HEK293T (cell line): Measurements from ENCODE around the gene DLG2.
A peak's percentile ranks its signal among the peaks of the same experiment; 100 is the strongest.

ENCODE experiments used
- CTCF ChIA-PET: fragments of 350-600 bp; formaldehyde crosslinking; extraction: SDS; loops from one replicate; lab custom pipeline; 2021; ENCODE audit warnings: antibody characterized with exemption, inconsistent platforms; lab: Yijun Ruan, JAX
- POLR2A ChIA-PET: fragments of 350-600 bp; formaldehyde crosslinking; extraction: SDS; loops from one replicate; lab custom pipeline; 2020; ENCODE audit warnings: antibody characterized with exemption, inconsistent platforms; lab: Yijun Ruan, JAX
- DNase-seq: peaks from one replicate; pipeline ENCODE4 v3.0.0; 2012; ENCODE audit warnings: mixed read lengths; ENCODE audit errors: extremely low spot score
- ARNT ChIP-seq: fragments of 450-650 bp; IDR thresholded peaks from 2 replicates; pipeline ENCODE4 v1.6.1; 2017; ENCODE audit warnings: mild to moderate bottlenecking
- BHLHE40 ChIP-seq: fragments of 450-650 bp; IDR thresholded peaks from 2 replicates; pipeline ENCODE4 v1.6.1; 2016; ENCODE audit warnings: mild to moderate bottlenecking, moderate library complexity, borderline replicate concordance
- CTBP1 ChIP-seq: fragments of 450-650 bp; IDR thresholded peaks from 2 replicates; pipeline ENCODE4 v1.6.1; 2016; ENCODE audit warnings: borderline replicate concordance
- ELF4 ChIP-seq: fragments of 450-650 bp; IDR thresholded peaks from 2 replicates; pipeline ENCODE4 v1.6.1; 2017; ENCODE audit warnings: antibody characterized with exemption
- FOXA1 ChIP-seq: fragments of 450-650 bp; IDR thresholded peaks from 2 replicates; pipeline ENCODE4 v1.6.1; 2016; ENCODE audit warnings: mild to moderate bottlenecking
- FOXK2 ChIP-seq: fragments of 450-650 bp; IDR thresholded peaks from 2 replicates; pipeline ENCODE4 v1.6.1; 2016; ENCODE audit warnings: mild to moderate bottlenecking
- FOXM1 ChIP-seq: fragments of 450-650 bp; IDR thresholded peaks from 2 replicates; pipeline ENCODE4 v1.6.1; 2017; ENCODE audit warnings: mild to moderate bottlenecking, borderline replicate concordance
- HDGF ChIP-seq: fragments of 450-650 bp; IDR thresholded peaks from 2 replicates; pipeline ENCODE4 v1.6.1; 2017; ENCODE audit warnings: antibody characterized with exemption, borderline replicate concordance
- L3MBTL2 ChIP-seq: fragments of 450-650 bp; conservative IDR thresholded peaks from 2 replicates; pipeline ENCODE4 v1.6.1; 2016; ENCODE audit warnings: mild to moderate bottlenecking
- LEF1 ChIP-seq: fragments of 450-650 bp; IDR thresholded peaks from 2 replicates; pipeline ENCODE4 v1.6.1; 2017; ENCODE audit warnings: mild to moderate bottlenecking, borderline replicate concordance
- NFRKB ChIP-seq: fragments of 450-650 bp; IDR thresholded peaks from 2 replicates; pipeline ENCODE4 v1.6.1; 2016; ENCODE audit warnings: mild to moderate bottlenecking, moderate library complexity
- PKNOX1 ChIP-seq: fragments of 450-650 bp; IDR thresholded peaks from 2 replicates; pipeline ENCODE4 v1.6.1; 2016
- SP1 ChIP-seq: fragments of 450-650 bp; IDR thresholded peaks from 2 replicates; pipeline ENCODE4 v1.6.1; 2017
- SUZ12 ChIP-seq: fragments of 450-650 bp; IDR thresholded peaks from 2 replicates; pipeline ENCODE4 v1.6.1; 2016; ENCODE audit warnings: mild to moderate bottlenecking
- TARDBP ChIP-seq: fragments of 450-650 bp; IDR thresholded peaks from 2 replicates; pipeline ENCODE4 v1.6.1; 2016
- ZNF384 ChIP-seq: fragments of 450-650 bp; IDR thresholded peaks from 2 replicates; pipeline ENCODE4 v1.6.1; 2016

The DLG2 gene

GRCh38 chr11:83852775-83853442, 1774.2 kb downstream of the DLG2 start:
- TF ChIP-seq NFRKB = no peak
- TF ChIP-seq ARNT = no peak
- no peak for TF ChIP-seq ZNF384
- ChIA-PET CTCF (interaction anchor here (1.2 kb wide), 1 partner anchor 25 kb away, joined by 3 read pairs; no protein-coding TSS in a partner anchor), POLR2A (no interaction called here)
- no peak for DNase-seq

GRCh38 chr11:83852012-83852411, 1775.1 kb downstream of the DLG2 start:
- no peak for DNase-seq
- CTCF ChIA-PET = interaction anchor here (1.2 kb wide), 1 partner anchor 24 kb away, joined by 3 read pairs; no protein-coding TSS in a partner anchor
- TF ChIP-seq SP1 (no peak), SUZ12 (no peak), LEF1 (no peak), L3MBTL2 (no peak), FOXA1 (no peak), NFRKB (no peak), FOXK2 (no peak), ZNF384 (no peak), TARDBP (no peak), PKNOX1 (no peak), FOXM1 (no peak), ARNT (no peak), ELF4 (no peak)
- POLR2A ChIA-PET = no interaction called here

- ChIA-PET CTCF (no interaction called here), POLR2A (no interaction called here)
- no peak for DNase-seq
- TF ChIP-seq BHLHE40 (no peak), CTBP1 (no peak), FOXM1 (no peak), FOXK2 (no peak), ELF4 (no peak), SUZ12 (no peak), TARDBP (no peak), NFRKB (no peak), SP1 (no peak), HDGF (no peak), L3MBTL2 (no peak), LEF1 (no peak), ARNT (no peak), ZNF384 (no peak), FOXA1 (no peak)
These were observed 1779.6 kb downstream of the DLG2 start for GRCh38 chr11:83847467-83848034.

- CTCF ChIA-PET = no interaction called here
- no peak for TF ChIP-seq TARDBP
- TF ChIP-seq LEF1 = no peak
- POLR2A ChIA-PET = no interaction called here
- DNase-seq = no peak
These were observed 1781.3 kb downstream of the DLG2 start for GRCh38 chr11:83845797-83846196.

- no peak for DNase-seq
- TF ChIP-seq ZNF384 (no peak), BHLHE40 (no peak), L3MBTL2 (no peak), LEF1 (no peak), NFRKB (no peak), TARDBP (no peak), SP1 (no peak), ELF4 (no peak), CTBP1 (no peak)
- POLR2A ChIA-PET = no interaction called here
- CTCF ChIA-PET = no interaction called here
These were observed 1786.8 kb downstream of the DLG2 start for GRCh38 chr11:83840326-83840725.

GRCh38 chr11:83836883-83837654, 1790.1 kb downstream of the DLG2 start:
- TF ChIP-seq SP1 = no peak
- no peak for TF ChIP-seq CTBP1
- no peak for TF ChIP-seq BHLHE40
- ChIA-PET CTCF (interaction anchor here (0.6 to 2.0 kb wide), 10 partner anchors 7 to 722 kb away, joined by 3 to 11 read pairs (median 4); no protein-coding TSS in a partner anchor), POLR2A (no interaction called here)
- DNase-seq = peak; percentile 57

GRCh38 chr11:83836065-83836464, 1791.1 kb downstream of the DLG2 start:
- CTCF ChIA-PET = interaction anchor here (0.6 to 2.0 kb wide), 11 partner anchors 8 to 728 kb away, joined by 3 to 11 read pairs (median 4); no protein-coding TSS in a partner anchor
- no peak for TF ChIP-seq BHLHE40
- TF ChIP-seq LEF1 = no peak
- no peak for TF ChIP-seq ARNT
- no peak for TF ChIP-seq PKNOX1
- no peak for TF ChIP-seq L3MBTL2
- TF ChIP-seq TARDBP = no peak
- TF ChIP-seq HDGF = no peak
- no peak for TF ChIP-seq SP1
- no peak for TF ChIP-seq FOXM1
- TF ChIP-seq ELF4 = no peak
- no peak for DNase-seq
- POLR2A ChIA-PET = no interaction called here
